Measurements from ENCODE around the gene PRPF6. TPM values are rescaled to one million over a fixed set of nuclear protein-coding genes. Genes with fewer than 3 reads are reported as not detected.

Gene PRPF6
- total and polyA plus RNA-seq, 2 of the 13 experiments (the other 11 are each of a cell fraction or from before 2014, with no cell fraction given), result 63.7 to 101 TPM

DNA sequence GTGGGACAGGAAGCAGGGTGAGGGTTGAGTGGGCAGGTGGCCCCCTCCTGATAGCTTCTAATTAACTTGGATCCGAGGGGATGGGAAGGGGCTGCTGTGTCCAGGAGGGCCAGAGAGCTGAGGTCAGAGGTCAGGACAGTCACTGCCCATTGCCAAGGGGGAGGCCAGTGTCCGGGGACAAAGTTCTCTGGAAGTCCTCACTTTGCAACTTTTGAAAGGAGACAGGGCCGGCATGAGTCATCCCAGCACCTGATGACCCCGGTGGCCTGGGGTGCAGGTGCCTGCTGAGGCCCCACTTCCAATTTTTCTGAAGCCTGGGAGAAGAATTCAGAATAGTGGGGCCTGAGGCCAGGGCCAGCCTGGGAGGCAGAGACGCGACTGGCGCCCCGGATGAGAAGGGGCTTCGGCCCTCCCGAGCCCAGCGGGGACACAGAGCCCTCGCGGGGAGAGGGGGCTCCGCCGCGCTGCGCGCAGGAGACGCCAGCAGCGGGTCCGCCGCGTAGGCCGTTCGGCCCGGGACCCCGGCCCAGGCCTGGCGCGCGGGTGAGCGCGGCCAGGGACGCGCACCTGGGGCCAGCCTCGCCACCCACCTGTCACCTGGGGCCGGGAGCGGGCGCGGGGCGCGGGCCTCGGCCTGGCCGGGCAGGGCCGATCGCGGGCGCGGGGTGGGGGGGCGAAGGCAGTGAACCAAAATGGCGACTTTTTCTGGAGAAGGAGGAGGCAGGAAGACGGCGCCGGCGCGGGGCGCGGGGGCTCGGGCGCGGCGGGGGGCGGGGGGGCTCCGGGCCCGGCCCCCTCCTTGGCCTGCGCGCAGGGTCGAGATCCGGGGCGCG is 11.8 kb upstream of the PRPF6 start (continued):
- TF ChIP-seq, protein P1, sequence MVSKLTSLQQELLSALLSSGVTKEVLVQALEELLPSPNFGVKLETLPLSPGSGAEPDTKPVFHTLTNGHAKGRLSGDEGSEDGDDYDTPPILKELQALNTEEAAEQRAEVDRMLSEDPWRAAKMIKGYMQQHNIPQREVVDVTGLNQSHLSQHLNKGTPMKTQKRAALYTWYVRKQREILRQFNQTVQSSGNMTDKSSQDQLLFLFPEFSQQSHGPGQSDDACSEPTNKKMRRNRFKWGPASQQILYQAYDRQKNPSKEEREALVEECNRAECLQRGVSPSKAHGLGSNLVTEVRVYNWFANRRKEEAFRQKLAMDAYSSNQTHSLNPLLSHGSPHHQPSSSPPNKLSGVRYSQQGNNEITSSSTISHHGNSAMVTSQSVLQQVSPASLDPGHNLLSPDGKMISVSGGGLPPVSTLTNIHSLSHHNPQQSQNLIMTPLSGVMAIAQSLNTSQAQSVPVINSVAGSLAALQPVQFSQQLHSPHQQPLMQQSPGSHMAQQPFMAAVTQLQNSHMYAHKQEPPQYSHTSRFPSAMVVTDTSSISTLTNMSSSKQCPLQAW (CRISPR knock-in tag; IDR thresholded peaks at IDR 0.05), result peak; percentile 79
- TF ChIP-seq ZNF652 (CRISPR knock-in tag; IDR thresholded peaks at IDR 0.05; ENCODE audit: borderline replicate concordance, low read depth), result no peak
- no peak for TF ChIP-seq ZNF83 (CRISPR knock-in tag; IDR thresholded peaks at IDR 0.05; ENCODE audit: borderline replicate concordance)
- TF ChIP-seq CBX5 (CRISPR knock-in tag; IDR thresholded peaks at IDR 0.05; ENCODE audit: borderline replicate concordance), result no peak; the same call in 1 of the 2 replicates
- no peak for TF ChIP-seq AKAP8 (CRISPR knock-in tag; IDR thresholded peaks at IDR 0.05)
- no peak; the same call in 1 of the 2 replicates for TF ChIP-seq ZNF737 (CRISPR knock-in tag; IDR thresholded peaks at IDR 0.05; ENCODE audit: borderline replicate concordance)
- TF ChIP-seq, protein P2, sequence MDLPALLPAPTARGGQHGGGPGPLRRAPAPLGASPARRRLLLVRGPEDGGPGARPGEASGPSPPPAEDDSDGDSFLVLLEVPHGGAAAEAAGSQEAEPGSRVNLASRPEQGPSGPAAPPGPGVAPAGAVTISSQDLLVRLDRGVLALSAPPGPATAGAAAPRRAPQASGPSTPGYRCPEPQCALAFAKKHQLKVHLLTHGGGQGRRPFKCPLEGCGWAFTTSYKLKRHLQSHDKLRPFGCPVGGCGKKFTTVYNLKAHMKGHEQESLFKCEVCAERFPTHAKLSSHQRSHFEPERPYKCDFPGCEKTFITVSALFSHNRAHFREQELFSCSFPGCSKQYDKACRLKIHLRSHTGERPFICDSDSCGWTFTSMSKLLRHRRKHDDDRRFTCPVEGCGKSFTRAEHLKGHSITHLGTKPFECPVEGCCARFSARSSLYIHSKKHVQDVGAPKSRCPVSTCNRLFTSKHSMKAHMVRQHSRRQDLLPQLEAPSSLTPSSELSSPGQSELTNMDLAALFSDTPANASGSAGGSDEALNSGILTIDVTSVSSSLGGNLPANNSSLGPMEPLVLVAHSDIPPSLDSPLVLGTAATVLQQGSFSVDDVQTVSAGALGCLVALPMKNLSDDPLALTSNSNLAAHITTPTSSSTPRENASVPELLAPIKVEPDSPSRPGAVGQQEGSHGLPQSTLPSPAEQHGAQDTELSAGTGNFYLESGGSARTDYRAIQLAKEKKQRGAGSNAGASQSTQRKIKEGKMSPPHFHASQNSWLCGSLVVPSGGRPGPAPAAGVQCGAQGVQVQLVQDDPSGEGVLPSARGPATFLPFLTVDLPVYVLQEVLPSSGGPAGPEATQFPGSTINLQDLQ (CRISPR knock-in tag; IDR thresholded peaks at IDR 0.05), result no peak
- peak; percentile 61; the same call in 1 of the 2 replicates for TF ChIP-seq HOXA3 (CRISPR knock-in tag; IDR thresholded peaks at IDR 0.05)
- TF ChIP-seq ZNF431 (CRISPR knock-in tag; IDR thresholded peaks at IDR 0.05; ENCODE audit: borderline replicate concordance, low read depth), result peak; percentile 19; the same call in 1 of the 2 replicates
- no peak for TF ChIP-seq FOXO4 (CRISPR knock-in tag; conservative IDR thresholded peaks at IDR 0.05)
- TF ChIP-seq TSC22D2 (CRISPR knock-in tag; IDR thresholded peaks at IDR 0.05; ENCODE audit: borderline replicate concordance), result no peak
- TF ChIP-seq PAWR (CRISPR knock-in tag; IDR thresholded peaks at IDR 0.05; ENCODE audit: borderline replicate concordance), result no peak
- peak; percentile 52; the same call in 1 of the 2 replicates for TF ChIP-seq TCF7 (IDR thresholded peaks at IDR 0.05; ENCODE audit: low read depth)
- TF ChIP-seq ZNF776 (CRISPR knock-in tag; IDR thresholded peaks at IDR 0.05), result peak; percentile 52; the same call in 1 of the 2 replicates
- TF ChIP-seq TBX2 (CRISPR knock-in tag; IDR thresholded peaks at IDR 0.05; ENCODE audit: borderline replicate concordance), result peak; percentile 83
- peak; percentile 90 for TF ChIP-seq MEIS1 (CRISPR knock-in tag; IDR thresholded peaks at IDR 0.05; ENCODE audit: borderline replicate concordance)
- peak; percentile 65; the same call in 1 of the 2 replicates for TF ChIP-seq BCL3 (CRISPR knock-in tag; IDR thresholded peaks at IDR 0.05)
- no peak for TF ChIP-seq TEAD2 (CRISPR knock-in tag; IDR thresholded peaks at IDR 0.05)
- TF ChIP-seq ETV5 (CRISPR knock-in tag; IDR thresholded peaks at IDR 0.05; ENCODE audit: borderline replicate concordance), result peak; percentile 70
- TF ChIP-seq ZNF792 (CRISPR knock-in tag; IDR thresholded peaks at IDR 0.05), result peak; percentile 74; the same call in 1 of the 2 replicates
- TF ChIP-seq RARG (CRISPR knock-in tag; IDR thresholded peaks at IDR 0.05; ENCODE audit: low read depth), result no peak
- no peak for TF ChIP-seq HOXA9 (CRISPR knock-in tag; IDR thresholded peaks at IDR 0.05; ENCODE audit: borderline replicate concordance)
- TF ChIP-seq ISX (CRISPR knock-in tag; conservative IDR thresholded peaks at IDR 0.05), result no peak

Measured in HepG2 (cell line).